Peyer's patch (tissue), 4 donors: ENCODE measurements around the gene ZSWIM5. TPM values are rescaled to one million over a fixed set of nuclear protein-coding genes. Genes with fewer than 3 reads are reported as not detected.
"Not testable (repeated sequence)": the region's sequence is repeated elsewhere in the genome, so short reads cannot be mapped to it uniquely, and the experiment has no call there.

ENCODE experiments used
- DNase-seq, 3 donors: peaks; one replicate each; pipeline ENCODE4 v3.0.0-alpha.2; 2017 to 2019
- H3K27ac ChIP-seq, 4 donors: fragments of 200-600 bp; sonication (generic); one replicate each; pipeline ENCODE4 v1.5.1; 2016 to 2019
- H3K27me3 ChIP-seq, 2 donors: fragments of 200-600 bp; sonication (generic); one replicate each; pipeline ENCODE4 v1.5.1; 2019
- H3K36me3 ChIP-seq, 3 donors: fragments of 200-600 bp; sonication (generic); one replicate each; pipeline ENCODE4 v1.5.1; 2016 to 2019
- H3K4me1 ChIP-seq, 4 donors: fragments of 200-600 bp; sonication (generic); one replicate each; pipeline ENCODE4 v1.5.1; 2016 to 2019
- H3K4me3 ChIP-seq, 4 donors: fragments of 200-600 bp; sonication (generic); 1 replicate in 3 of 4; 2 replicates in 1 of 4; pipeline ENCODE4 v1.5.1; 2016 to 2019; ENCODE audit warnings: mild to moderate bottlenecking in 1 of 4
- H3K9me3 ChIP-seq, 4 donors: fragments of 200-600 bp; sonication (generic); one replicate each; pipeline ENCODE4 v1.5.1; 2016 to 2019; ENCODE audit warnings: mild to moderate bottlenecking in 1 of 4
- CTCF ChIP-seq, 6 experiments: fragments of 450-650 bp in 4 of 6; fragments of 200-600 bp in 2 of 6; sonication (generic) in 1 of 6; IDR thresholded peaks; one replicate each; pipeline ENCODE4 v1.5.1; 2017 to 2019; ENCODE audit warnings: antibody characterized with exemption in 6 of 6, mild to moderate bottlenecking in 3 of 6, moderate library complexity in 1 of 6
- POLR2A ChIP-seq, 2 donors: fragments of 450-650 bp; IDR thresholded peaks; one replicate each; pipeline ENCODE4 v1.5.1; 2017; ENCODE audit warnings: antibody characterized with exemption in 2 of 2, mild to moderate bottlenecking in 2 of 2, moderate library complexity in 2 of 2
- total RNA-seq, 4 donors: library from RNA; depleted of rRNA; stranded (reverse); fragments of >200 nt; gene quantifications; one replicate each; pipeline ENCODE4 v1.1.0, GENCODE V29; 2016

The ZSWIM5 gene
- total RNA-seq, 4 donors from 2014 or later, result 8.3 to 16.5 (median 13.4) TPM

GRCh38 chr1:45225598-45225997 is 19.2 kb upstream of the ZSWIM5 start:
- DNase-seq, result no peak
- Histone ChIP-seq H3K36me3 (no peaks in the 10 kb centered on the region), H3K27ac (no peak overlapping the region), H3K9me3 (no peaks in the 10 kb centered on the region), H3K4me1 (no peaks in the 10 kb centered on the region), H3K27me3 (no peaks in the 10 kb centered on the region), H3K4me3 (no peak overlapping the region)
- TF ChIP-seq POLR2A (IDR thresholded peaks at IDR 0.05), result no peak

DNA sequence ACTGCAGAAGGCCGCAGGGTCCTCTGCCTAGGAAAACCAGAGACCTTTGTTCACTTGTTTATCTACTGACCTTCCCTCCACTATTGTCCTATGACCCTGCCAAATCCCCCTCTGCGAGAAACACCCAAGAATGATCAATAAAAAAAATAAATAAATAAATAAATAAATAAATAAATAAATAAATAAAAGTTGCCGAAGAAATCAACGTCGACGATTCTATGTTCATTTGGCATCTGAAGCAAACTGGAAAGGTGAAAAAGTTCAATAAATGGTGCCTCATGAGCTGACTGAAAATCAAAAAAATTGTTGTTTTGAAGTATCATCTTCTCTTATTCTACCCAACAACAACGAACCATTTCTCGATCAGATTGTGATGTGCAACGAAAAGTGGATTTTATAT is 17.3 kb upstream of the ZSWIM5 start:
- H3K27ac ChIP-seq, DNase-seq, H3K27me3 ChIP-seq, H3K4me1 ChIP-seq, H3K4me3 ChIP-seq, H3K36me3 ChIP-seq, H3K9me3 ChIP-seq: not testable (repeated sequence)

DNA sequence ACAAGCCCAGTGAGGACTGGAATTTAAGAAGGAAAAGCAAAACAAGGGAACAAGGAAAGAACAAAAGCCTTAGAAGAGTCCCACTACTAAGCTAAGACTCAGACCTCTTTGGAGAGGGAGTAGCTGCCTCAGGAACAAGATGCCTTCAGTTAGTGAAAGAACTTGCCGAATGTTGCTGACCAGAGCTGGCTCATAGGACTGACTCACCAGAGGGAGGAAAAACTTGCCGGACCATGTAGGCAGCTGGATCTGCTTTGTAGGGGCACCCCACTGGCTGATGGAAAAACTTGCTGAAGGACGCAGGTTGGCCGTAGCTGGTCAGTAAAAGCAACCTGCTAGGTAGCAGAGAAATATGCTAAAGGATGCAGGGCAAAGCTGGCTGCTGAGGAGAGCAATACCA is 15.3 kb upstream of the ZSWIM5 start:
- H3K36me3 ChIP-seq, result no peaks in the 10 kb centered on the region
- no peak for DNase-seq
- H3K4me1 ChIP-seq, result no peaks in the 10 kb centered on the region
- TF ChIP-seq CTCF (IDR thresholded peaks at IDR 0.05), result no peak
- no peak for TF ChIP-seq POLR2A (IDR thresholded peaks at IDR 0.05)
- no peak overlapping the region for H3K27ac ChIP-seq
- no peak overlapping the region for H3K4me3 ChIP-seq
- H3K27me3 ChIP-seq, result no peaks in the 10 kb centered on the region
- no peaks in the 10 kb centered on the region for H3K9me3 ChIP-seq

GRCh38 chr1:45216861-45217260 is 10.5 kb upstream of the ZSWIM5 start:
- Histone ChIP-seq H3K27me3 (no peaks in the 10 kb centered on the region), H3K4me3 (no peak overlapping the region), H3K36me3 (no peaks in the 10 kb centered on the region), H3K9me3 (no peaks in the 10 kb centered on the region), H3K4me1 (no peaks in the 10 kb centered on the region), H3K27ac (no peak overlapping the region)
- TF ChIP-seq CTCF (IDR thresholded peaks at IDR 0.05) (no peak), POLR2A (IDR thresholded peaks at IDR 0.05) (no peak)
- no peak for DNase-seq

DNA sequence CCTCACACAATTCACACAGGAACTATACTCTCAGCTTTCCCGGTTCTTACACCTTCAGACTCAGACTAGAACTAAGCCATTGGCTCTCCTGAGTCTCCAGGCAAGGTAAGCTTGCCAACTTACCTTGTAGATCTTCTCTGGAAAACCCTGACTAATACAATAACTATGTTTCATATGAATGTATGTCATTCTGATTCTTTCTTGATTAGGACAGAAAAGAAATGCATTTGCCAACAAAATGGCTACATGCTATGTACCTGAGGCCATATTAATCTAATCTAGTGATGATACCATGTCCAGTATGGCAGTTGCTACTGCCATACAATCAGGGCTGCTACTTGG is 9.8 kb upstream of the ZSWIM5 start:
- Histone ChIP-seq H3K27ac (no peak overlapping the region), H3K4me3 (no peak overlapping the region), H3K9me3 (no peaks in the 10 kb centered on the region), H3K36me3 (no peaks in the 10 kb centered on the region), H3K4me1 (no peaks in the 10 kb centered on the region), H3K27me3 (no peaks in the 10 kb centered on the region)
- TF ChIP-seq CTCF (IDR thresholded peaks at IDR 0.05) (no peak), POLR2A (IDR thresholded peaks at IDR 0.05) (no peak)
- DNase-seq, result no peak

DNA sequence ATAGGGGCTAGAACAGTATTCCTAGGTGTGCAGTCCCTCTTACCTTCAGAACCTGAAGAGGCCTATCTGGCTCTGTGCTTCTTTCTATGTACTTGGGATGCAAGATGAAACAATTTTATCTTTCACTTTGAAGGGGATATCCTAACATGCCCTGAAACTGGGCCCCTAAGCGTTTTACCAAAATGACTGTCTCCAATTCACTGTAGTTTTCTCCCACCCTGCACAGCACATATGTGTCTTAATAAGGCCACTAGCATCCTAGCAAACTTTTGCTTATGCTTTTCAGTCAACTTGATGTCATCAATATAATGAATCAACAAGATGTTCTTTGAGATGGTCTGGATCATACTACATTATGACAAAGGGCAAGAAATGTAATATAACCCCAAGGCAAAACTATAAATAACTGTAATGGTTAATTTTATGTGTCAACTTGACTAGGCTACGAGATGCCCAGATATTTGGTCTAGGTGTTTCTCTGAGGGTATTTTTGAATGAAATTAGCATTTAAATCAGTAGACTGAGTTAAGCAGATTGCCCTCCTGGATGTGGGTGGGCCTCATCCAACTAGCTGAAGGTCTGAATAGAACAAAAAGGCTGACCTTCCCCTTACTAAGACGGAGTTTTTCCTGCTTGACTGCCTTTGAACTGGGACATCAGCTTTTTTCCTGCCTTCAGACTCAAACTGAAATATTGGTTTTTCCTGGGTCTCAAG is 9.2 kb upstream of the ZSWIM5 start:
- no peak overlapping the region for H3K27ac ChIP-seq
- H3K4me1 ChIP-seq, result no peaks in the 10 kb centered on the region
- no peaks in the 10 kb centered on the region for H3K9me3 ChIP-seq
- no peaks in the 10 kb centered on the region for H3K27me3 ChIP-seq
- H3K36me3 ChIP-seq, result no peaks in the 10 kb centered on the region
- TF ChIP-seq CTCF (IDR thresholded peaks at IDR 0.05) (no peak), POLR2A (IDR thresholded peaks at IDR 0.05) (no peak)
- DNase-seq, result no peak
- H3K4me3 ChIP-seq, result no peak overlapping the region

GRCh38 chr1:45213892-45214291 is 7.5 kb upstream of the ZSWIM5 start:
- Histone ChIP-seq H3K36me3 (no peaks in the 10 kb centered on the region), H3K27ac (no peak overlapping the region), H3K4me3 (no peak overlapping the region), H3K9me3 (no peaks in the 10 kb centered on the region), H3K4me1 (no peaks in the 10 kb centered on the region), H3K27me3 (no peaks in the 10 kb centered on the region)
- no peak for DNase-seq
- TF ChIP-seq CTCF (IDR thresholded peaks at IDR 0.05) (no peak), POLR2A (IDR thresholded peaks at IDR 0.05) (no peak)
